Renal cortex interstitium (tissue), 11 donors: ENCODE measurements around the gene GPC6. TPM values are rescaled to one million over a fixed set of nuclear protein-coding genes. Genes with fewer than 3 reads are reported as not detected.

Source experiments
- DNase-seq, 11 donors: peaks; one replicate each; pipeline ENCODE4 v3.0.0-alpha.2; 2013; ENCODE audit warnings: low read depth in 9 of 11, low spot score in 4 of 11; ENCODE audit errors: extremely low read depth in 1 of 11
- polyA plus RNA-seq, 3 donors: library from polyadenylated mRNA; unstranded; fragments of 120-200 nt; gene quantifications; one replicate each; pipeline ENCODE4 v1.2.1, GENCODE V29; 2013; ENCODE audit not compliant: insufficient read length in 3 of 3

The GPC6 gene
- polyA plus RNA-seq, 3 donors: 54.1 to 67.2 (median 57.5) TPM

DNA sequence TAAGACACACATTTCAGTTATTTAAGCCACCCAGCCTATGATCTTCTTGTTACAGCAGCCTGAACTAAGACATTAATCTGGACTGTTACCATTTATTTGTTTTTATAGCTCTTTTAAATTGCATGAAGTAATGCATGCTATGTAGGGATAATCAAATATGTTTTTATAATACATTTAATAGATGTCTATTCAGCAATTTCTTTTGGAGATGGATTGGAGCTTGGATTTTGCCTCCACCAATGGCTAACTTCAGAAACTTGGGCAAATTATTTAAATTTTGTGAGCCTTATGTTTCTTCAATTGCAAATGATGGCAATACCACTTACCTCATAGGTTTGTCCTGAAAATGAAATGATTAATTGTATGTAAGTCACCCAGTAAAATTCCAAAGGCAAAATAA is 288.7 kb downstream of the GPC6 start:
- no peak for DNase-seq

DNA sequence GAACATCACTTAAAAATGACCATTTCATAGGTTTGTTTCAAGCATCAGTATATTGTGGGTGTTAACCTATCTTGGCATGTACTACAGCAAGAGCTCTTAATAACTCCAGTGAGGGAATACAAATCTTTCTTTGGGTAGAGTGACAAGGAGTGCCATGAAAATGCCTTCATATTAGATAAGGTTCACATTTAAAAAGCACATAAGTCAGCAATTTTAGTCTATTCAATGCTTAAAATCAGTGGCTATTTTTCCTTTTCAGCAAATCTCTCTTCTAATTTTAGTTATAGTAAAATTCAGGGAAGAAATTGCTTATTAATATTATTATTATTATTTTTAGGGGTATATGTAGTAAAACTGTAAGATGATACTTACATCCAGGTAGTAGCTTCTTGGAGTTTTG is 291.1 kb downstream of the GPC6 start:
- DNase-seq: no peak

DNA sequence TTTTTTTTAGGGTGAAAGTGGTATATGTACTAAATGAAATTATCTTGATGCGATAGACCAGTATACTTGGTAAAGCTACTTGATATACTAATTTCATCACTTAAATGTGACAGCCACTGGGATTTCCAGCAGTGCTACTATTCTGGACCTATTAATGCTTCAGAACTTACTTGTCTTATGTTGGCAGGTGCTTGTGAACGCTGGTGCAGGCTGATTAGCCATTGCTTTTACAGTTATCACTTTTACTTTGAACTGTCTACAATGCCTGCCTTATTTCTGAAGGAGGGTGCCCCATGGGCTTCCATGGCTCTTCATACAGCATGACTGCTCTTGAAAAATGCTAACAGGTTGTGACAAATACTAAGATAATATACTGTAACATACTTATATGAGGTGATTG is 294.7 kb downstream of the GPC6 start:
- no peak for DNase-seq

DNA sequence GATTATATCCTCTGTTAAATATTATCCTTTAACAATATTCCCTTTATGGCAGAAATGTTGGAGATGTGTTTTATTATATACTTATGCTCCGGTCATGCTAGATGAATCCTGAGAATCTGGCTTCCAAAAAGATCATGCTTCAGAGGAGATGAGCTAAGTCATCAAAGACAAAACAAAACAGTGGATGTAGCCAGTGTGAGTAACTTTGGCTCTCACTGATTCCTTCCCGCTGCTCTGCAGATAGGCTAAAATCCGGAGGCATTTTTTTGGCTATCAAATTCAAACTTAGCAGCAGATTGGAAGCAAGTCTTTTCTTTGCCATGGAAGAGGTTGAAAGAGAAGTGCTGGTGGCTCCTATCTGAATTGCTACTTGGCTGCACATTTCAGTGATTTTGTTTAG is 295.9 kb downstream of the GPC6 start:
- no peak for DNase-seq

DNA sequence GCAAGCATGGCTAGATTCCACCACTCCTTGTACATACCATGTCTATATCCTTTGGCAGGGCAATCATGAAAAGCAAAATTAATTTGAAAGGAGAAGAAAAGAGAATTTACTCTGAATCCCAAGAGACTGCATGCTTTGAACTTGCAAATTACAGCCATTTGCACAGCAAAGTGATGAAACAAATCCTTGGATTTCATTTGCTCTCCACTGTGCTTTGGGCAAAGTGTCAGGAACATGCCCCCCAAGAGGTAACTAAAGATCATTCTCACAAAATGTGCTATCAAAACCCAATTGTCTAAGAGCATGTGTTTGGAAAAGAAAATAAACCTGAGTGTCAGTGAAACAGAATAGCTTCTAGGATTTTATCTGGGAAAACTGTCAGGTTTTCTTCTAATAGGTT is 298.5 kb downstream of the GPC6 start:
- no peak for DNase-seq

DNA sequence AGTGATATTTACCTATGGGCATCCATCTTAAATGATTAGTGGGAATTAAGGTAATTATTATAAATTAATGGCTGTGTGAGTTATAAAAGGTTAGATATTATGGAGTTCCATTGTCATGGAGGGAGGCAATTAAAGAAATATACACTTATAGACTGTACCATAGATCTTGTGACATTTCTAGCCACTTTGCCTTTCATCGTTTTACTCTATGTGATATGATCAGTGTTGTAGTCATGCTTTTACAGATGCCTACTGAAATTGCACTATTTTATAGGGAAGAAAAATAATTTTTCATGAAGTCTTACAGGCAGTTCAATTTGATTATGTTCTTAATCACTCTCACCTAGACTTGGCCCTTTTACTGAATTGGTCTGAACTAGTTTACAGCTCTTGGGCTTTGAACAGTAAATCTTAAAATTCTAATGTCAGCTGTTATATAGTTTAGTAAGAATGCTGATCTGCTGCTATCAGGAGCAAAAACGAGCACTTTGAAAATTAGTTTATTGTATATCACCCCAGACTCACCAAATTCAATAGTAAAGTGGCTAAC is 301.2 kb downstream of the GPC6 start:
- DNase-seq: no peak

DNA sequence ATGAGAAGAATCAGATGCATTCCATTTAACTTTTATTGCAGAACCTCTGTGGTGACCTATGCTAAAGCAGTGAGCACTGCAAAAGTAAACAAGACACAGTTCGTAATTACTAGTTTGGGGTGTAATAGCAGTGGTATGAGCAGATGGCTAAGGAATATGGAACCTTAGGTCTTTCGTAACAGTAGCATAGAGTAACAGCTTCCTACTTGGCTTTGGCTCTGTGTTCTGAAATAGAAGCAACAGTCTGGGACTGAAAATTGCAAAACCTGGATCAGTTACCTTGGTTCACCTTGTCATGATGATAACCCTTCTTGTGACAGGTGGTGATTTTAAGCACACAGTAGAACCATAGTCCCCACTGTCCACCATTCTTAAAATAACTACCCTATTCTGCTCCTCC is 303.4 kb downstream of the GPC6 start:
- no peak for DNase-seq

DNA sequence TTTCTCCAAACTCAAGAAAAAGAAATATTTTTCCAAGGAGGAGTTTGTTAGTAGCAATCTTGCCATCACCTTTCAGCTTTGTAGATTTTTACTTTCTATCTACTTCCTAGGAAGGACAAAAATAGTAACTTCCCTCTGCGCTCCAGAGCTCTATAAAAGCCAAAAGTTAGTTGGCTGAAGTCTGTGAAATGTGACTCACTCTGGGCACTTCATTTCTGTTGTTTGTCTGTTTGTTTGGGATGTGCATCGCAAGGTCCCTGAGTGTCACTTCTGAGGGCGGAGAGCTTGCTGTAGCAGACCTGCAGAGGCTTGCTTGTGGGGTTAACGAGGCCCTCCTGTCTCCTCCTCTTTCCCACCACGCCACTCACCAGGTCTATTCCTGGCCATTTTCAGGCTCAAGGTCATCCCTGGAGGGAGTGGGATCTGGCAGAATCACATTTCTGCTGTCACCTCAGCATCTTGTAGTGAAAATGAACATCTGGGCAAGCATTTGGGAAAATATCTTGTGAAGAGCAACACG is 307.6 kb downstream of the GPC6 start:
- no peak for DNase-seq

DNA sequence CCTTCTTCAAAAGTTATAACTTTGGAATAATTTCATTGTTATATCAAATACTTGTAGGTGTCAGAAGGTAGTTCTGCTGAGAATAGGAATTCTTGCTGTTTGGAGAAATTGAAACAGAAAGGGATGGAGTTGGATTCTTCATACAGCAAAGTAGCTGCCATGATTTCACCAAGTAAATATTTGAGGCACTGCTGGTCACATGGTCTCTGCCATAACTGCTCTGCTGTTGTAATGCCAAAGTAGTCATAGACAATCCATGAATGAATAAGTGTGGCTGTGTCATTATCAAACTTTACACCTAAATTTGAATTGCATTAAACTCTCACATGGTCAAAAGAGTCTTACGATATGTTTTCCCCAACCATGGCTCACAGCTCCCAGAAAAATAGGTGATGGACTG is 308.6 kb downstream of the GPC6 start:
- no peak for DNase-seq

DNA sequence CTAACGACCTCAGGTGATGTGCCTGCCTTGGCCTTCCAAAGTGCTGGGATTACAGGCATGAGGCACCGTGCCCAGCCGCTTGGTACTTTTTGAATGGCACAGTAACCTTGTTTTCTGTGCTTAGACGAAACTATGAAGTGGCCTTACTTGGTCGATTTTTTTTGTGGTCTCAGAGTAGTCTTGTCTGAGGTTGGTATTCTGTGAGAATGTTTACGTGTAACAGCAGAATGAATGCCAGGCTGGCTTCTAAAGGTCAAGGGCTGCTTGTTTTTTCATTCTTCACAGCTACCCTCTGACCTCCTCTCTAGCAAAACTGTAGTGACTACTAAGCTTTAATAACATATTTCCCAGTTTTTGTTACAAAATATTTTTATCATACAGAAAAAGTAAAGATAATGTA is 313.3 kb downstream of the GPC6 start:
- DNase-seq: no peak

DNA sequence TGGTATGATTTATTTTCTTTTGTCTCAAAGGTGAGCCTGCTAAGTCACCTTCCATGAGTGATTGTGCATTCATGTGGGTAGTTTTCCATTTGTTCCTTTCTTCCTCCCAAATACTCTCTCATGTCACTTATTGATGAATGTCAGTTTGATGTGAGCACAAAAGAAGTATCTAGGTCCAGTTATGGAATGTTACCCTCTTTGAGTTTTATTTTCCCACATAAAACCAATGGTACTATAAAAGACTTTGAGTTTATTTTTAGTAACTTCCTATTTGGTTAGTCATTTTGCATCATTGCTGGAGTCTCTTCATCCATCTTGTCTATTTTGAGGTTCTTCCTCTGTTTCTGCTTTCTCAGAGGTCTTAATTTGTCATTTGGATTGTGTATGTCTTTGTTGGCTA is 321.3 kb downstream of the GPC6 start:
- no peak for DNase-seq

DNA sequence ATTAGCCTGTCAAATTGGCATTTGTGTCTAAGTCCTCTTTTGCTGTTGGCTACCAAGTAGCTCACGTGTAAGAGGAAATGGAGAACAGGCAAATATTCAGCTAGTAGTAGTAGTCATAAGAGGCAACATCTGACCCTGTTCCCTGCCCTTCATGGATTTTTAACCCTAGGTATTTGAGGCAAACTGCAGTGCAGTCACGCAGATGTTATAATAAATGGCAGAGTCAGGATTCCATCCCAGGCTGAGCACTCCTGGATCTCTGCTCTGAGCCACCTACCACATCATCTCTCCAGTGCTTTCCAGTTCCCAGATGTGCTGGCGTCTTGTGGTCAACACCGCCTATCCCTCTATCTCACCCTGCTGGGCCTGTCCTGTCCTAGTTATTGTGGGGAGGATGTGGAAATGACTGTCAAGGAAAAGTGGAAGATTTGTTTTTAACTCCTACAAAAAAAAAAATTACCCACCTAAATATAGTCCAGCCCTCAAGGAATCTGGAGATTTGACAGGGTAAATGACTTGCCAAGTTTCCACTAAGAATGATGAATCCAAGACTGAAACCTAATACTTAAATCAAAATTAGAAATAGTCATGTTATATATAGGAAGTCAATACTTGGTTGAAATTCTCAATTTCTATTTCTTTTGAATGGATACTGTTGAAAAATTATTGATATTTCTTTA is 322.9 kb downstream of the GPC6 start:
- DNase-seq: no peak

DNA sequence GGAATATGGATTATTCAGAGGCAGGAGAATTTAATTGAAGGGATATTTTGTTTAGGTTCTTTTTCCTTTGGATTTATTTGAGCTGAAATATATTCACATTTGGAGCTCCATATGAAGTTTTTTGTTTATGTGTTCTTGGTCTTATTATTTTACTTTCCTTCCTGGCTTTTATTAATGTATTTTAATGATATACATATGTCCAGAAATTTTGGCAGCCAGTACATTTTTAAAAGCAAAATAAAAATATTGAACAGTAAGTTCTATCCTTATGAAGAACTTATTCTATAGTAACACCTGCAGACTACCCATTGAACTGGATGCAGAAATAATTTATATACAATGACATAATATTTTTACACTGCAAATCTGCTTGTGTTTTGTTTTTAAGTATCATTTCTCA is 323.6 kb downstream of the GPC6 start:
- no peak for DNase-seq

DNA sequence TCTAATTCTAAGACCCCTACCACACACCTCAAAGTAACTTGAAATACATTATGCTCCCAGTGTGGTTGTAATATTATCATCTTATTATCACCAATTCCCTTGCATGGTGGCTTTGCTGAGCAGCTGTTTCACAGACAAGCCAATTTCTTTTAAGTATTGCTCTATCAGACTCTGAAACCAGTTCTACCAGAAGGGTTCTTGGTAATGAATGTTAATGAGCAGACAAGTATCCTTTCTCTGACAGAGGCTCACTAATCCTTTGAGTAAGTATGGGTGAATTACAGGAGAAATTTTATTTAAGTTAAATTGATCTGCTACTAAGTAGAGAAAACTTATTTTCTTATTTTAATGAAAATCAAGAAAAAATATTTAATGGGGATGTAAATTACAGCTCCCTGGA is 326.0 kb downstream of the GPC6 start:
- DNase-seq: peak in 1 of 11 donors; percentile 25

DNA sequence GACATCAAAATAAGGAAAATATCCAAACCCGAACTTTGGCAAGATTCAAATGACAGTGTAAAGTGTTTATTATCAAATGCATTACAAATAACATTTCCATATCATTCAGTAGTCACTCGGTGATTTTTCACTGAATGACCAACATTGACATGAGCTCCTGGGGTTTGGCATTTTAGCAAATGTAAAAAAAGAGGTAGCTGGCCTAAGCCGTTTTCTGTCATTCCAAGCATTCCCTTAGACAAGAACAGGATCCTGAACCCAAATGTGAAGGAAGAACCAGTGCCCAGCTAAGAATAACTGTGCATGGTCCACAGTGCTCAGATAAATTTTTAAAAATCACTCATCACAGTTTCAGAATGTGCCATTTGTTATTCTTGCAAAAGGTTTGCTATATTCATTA is 327.9 kb downstream of the GPC6 start:
- DNase-seq: no peak

DNA sequence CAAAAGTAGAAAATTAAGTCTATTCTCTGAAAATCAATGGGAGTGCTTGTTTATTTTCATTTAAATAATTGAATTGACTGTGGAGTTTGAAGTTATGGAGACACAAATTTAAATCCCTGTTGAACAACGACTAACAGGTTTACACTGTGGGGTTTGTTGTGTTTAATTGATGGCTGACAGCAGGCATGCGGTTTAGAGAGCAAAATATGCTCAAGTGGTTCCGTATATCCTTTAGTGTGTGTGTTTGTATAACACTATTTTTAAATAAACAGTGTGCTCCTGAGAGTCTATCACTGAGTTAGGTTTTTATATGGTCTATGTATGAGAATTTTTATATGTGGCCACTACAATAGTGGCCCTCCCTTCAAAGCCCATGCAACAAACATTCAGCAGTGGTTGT is 332.0 kb downstream of the GPC6 start:
- DNase-seq: no peak

DNA sequence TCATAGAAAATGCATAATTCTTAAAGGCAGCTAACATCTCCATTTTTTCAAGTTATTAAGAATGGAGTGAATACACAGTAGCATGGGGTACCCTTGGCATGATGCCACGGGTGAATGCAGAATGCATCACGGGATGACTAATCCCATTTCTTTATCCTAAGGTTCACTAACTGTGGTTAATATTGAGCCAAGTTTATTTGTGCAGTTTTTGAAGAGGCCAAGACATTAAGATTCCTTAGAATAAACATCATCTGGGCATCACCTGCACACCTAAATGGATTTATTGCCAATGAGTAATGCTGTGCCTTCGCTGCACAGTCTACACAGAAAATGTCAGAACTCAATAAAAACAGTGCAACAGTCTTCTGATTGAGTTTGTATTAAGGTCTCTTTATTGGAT is 333.1 kb downstream of the GPC6 start:
- no peak for DNase-seq

DNA sequence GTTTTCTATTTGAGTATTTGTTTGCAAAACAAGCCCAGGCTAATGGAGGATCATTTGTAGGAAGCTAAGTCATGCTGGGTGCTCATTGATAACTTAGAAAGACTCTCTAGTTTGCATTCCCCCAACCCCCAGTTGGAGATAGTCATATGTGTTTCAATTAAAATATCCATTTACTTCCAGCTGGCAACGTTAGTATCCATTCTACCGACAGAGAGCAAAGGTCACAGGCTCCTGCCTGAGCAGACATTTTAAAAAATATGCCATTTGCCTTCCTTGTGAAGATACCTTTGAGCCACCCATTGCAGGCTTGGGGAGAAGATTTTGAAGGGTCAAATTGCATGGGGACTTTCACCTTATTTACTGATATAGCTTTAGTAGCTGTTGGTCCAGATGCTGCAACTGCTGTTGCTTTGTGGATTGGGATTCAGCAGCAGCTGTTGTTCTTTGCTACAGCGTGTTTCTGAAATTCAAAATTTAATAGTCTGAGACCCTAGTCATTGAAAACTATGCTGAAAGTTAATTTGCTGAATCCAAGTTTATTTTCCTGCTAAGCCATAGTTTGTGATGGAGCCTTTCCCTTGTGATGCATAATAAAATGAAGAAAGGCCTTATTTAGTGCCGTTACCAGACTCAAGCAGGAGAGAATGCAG is 335.1 kb downstream of the GPC6 start:
- DNase-seq: no peak

DNA sequence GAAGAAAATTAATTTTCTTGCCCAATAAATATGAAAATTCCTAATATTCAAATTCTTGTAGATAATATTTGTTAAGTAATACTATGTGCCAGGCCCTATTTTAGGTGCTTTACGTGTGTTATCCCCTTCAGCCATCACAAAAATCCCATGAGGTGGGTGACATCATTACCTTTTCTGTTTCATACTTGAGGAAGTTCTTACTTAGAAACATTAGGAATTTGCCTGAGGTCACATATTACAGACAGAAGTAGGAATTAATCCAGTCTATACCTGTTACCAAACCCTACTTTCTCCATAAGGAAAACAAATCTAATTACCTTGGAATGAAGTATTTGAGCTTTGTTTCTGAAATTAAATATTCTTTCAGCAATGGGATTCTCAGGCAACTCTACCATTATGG is 336.1 kb downstream of the GPC6 start:
- no peak for DNase-seq

DNA sequence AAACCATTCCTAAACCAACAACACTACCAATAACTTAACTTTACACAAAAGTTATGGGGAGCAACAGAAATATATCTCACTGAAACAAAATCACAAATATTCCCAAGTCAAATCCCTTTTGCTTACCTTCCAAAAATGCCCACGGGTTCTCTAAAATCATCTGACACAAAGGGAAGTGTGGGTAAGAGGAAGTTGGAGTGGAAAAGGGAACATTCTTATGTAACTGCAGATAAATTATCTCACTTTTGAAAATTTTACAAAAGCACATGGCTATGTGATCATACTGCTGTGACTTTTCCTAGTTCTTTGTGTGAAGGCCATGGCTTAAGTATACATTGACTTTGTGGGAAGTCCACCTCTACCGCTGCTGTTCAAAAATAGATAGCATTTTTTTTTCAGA is 350.5 kb downstream of the GPC6 start:
- DNase-seq: no peak

DNA sequence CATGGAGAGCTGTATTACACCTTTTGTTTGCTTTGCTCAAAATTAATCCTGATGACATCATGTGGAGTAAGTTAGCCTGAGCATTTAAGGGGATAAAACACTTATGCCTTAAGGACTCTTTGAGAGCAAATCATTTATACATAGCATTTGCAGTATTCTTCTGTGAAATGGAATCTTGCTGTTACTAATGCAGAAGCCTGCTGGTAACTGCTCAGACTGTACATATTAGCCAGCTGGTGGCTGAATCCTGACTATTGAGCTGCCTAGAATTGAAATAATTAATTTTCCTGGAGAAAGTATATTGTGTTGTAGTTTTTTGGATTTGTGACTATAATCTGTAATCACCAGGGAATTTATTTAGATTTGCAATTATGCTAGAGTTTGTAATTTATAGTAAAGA is 363.2 kb downstream of the GPC6 start:
- no peak for DNase-seq
